ENCODE measurements around the gene SCAP.

The SCAP gene

DNA sequence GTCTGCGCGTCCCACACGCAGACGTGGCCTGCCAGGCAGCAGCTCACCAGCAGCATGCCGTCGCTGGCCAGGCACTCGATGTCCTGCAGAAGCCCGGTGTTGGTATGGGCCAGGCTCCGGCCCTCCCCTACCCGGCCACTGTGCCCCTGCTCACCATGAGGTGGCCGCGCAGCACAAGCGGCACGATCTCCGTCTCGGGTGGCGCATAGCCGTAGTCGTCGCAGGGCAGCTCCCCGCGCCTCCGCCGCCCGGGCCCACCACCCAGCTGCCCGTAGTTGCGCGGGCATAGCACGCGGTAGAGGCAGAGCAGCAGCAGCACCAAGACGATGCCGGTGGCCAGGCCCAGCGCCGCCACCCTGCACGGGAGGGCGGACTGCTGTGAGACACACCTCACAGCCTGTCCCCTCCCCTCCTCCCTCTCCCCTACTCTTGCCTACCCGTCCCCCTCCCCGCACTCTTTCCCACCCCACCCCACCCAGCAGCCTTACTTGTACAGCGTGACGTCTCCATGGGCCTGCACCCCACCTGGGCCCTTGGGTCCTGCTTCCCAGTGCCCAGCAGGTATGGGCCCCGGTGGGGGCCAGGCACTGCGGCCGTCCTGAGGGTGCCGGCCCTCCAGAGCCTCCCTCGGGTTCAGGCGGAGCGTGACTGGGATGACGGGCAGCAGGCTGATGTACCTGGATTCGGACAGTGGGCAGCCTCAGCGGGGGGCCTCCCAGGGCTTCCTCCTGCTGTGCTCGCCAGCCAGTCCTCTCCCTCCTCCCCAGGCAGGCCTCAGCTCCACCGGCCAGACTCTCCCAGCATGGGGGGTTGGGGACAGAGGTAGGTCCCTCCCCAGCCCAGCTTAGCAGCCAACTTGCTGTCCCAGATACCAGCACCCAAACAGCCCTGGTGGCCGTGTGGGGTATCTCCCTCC lies 57.3 kb downstream of the SCAP start:
- Mint-ChIP-seq H3K27ac (no peak overlapping the region), H3K4me1 (peaks cover 5% of the 10 kb centered on the region), H3K9me3 (no peaks in the 10 kb centered on the region), H3K36me3 (ENCODE audit: low read depth) (peaks cover 40% of the 10 kb centered on the region), H3K4me3 (no peak overlapping the region), H3K27me3 (ENCODE audit: low read depth) (no peaks in the 10 kb centered on the region)
- TF ChIP-seq, protein P1, sequence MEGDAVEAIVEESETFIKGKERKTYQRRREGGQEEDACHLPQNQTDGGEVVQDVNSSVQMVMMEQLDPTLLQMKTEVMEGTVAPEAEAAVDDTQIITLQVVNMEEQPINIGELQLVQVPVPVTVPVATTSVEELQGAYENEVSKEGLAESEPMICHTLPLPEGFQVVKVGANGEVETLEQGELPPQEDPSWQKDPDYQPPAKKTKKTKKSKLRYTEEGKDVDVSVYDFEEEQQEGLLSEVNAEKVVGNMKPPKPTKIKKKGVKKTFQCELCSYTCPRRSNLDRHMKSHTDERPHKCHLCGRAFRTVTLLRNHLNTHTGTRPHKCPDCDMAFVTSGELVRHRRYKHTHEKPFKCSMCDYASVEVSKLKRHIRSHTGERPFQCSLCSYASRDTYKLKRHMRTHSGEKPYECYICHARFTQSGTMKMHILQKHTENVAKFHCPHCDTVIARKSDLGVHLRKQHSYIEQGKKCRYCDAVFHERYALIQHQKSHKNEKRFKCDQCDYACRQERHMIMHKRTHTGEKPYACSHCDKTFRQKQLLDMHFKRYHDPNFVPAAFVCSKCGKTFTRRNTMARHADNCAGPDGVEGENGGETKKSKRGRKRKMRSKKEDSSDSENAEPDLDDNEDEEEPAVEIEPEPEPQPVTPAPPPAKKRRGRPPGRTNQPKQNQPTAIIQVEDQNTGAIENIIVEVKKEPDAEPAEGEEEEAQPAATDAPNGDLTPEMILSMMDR (IDR thresholded peaks at IDR 0.05; ENCODE audit: unreplicated experiment in 3 of 3), result no peak

DNA sequence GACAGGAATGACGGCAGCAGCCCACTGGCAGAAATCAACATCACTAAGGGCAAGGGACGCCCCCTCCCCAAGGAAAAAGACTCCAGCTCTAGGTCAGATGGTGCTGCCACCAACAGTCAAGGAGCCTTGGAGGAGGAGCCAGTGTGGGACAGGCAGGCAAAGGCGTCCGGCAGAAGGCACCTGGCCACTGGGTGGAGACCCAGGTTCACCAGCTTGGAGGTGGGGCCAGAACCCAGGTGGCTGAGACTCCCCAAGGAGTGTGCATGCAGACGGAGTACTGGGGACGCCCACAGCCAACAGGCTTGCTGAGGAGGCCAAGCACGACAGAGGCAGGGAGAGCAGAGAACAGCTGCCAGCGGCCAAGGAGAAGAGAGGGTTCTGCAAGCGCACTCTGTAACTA lies 59.7 kb downstream of the SCAP start:
- Mint-ChIP-seq H3K4me1 (peaks cover under 1% of the 10 kb centered on the region), H3K9me3 (no peaks in the 10 kb centered on the region), H3K27ac (no peak overlapping the region)

DNA sequence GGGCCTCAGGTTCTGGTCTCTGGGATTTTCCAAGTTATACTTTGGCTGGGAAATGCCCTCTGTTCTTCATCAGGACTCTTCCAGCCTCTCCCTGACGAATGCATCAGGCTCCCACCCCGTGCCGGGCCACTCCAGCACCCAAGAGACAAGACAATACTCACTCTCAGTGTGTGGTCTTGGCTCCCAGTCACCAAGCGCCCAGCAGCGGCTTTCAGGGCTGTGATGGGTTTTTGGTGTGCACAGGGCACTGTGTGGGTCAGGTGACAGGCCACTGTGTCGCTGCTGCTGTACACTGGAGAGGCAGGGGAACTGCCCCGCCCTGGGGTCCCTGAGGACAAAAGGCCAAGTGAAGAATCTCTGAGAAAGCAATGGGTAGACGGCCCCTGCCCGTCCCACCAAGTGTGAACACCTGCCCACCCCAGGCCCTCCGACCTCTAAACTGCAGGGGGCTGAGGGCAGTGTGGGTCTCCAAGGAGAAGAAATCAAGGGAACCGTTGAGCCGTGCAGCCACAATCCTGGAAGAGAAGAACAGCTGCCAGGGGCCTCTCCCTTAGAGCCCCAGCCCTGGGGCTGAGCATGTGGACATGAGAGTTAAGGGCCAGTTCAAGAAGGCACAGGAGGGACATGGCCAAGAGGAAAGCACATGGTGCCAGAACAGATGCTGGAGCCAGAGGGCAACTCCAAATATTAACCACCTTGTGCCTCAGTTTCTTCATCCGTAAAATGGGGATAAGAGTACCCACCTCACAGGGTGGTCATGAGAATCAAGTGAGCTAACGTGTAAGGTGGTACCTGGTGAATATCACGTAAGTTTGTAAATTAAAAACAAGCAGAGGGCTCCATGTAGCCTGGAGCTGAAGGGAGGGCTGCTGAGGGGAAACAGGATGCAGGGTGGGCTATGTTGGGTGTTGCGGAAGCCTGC lies 60.8 kb downstream of the SCAP start:
- H3K36me3 Mint-ChIP-seq (ENCODE audit: low read depth), result peaks cover 40% of the 10 kb centered on the region

More for the DNA sequence above, 59.7 kb downstream of the SCAP start:
- H3K4me3 Mint-ChIP-seq, result no peak overlapping the region
- peaks cover 42% of the 10 kb centered on the region for H3K36me3 Mint-ChIP-seq (ENCODE audit: low read depth)
- TF ChIP-seq, protein P1 (IDR thresholded peaks at IDR 0.05; ENCODE audit: unreplicated experiment in 3 of 3), result no peak
- no peaks in the 10 kb centered on the region for H3K27me3 Mint-ChIP-seq (ENCODE audit: low read depth)

DNA sequence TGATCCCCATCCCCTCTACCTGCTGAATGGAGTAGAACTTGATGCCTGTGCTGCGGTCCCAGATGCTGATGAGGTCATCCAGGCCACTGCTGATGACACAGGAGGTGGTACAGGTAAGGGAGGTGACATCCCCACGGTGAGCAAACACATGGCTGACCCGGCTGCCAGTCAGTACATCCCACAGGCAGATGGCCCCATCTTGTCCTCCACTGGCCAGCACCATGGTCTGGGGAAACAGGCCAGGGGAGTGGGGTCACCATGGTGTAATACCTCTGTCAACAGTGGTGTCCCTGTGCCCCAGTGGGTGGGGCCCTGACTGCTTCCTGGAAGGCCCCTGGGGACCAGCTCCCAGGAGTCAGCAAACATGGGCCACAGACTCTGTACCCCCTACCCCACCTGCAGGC lies 61.6 kb downstream of the SCAP start:
- Mint-ChIP-seq H3K4me1 (no peaks in the 10 kb centered on the region), H3K27ac (no peak overlapping the region), H3K9me3 (no peaks in the 10 kb centered on the region), H3K4me3 (no peak overlapping the region), H3K36me3 (ENCODE audit: low read depth) (peaks cover 39% of the 10 kb centered on the region), H3K27me3 (ENCODE audit: low read depth) (no peaks in the 10 kb centered on the region)
- TF ChIP-seq, protein P1 (IDR thresholded peaks at IDR 0.05; ENCODE audit: unreplicated experiment in 3 of 3), result no peak

More for the DNA sequence above, 60.8 kb downstream of the SCAP start:
- TF ChIP-seq, protein P1 (IDR thresholded peaks at IDR 0.05; ENCODE audit: unreplicated experiment in 3 of 3), result no peak
- H3K27ac Mint-ChIP-seq, result peak overlapping the region in 1 of 3 experiments; percentile 41
- no peak overlapping the region for H3K4me3 Mint-ChIP-seq
- H3K9me3 Mint-ChIP-seq, result no peaks in the 10 kb centered on the region
- no peaks in the 10 kb centered on the region for H3K27me3 Mint-ChIP-seq (ENCODE audit: low read depth)
- no peaks in the 10 kb centered on the region for H3K4me1 Mint-ChIP-seq

DNA sequence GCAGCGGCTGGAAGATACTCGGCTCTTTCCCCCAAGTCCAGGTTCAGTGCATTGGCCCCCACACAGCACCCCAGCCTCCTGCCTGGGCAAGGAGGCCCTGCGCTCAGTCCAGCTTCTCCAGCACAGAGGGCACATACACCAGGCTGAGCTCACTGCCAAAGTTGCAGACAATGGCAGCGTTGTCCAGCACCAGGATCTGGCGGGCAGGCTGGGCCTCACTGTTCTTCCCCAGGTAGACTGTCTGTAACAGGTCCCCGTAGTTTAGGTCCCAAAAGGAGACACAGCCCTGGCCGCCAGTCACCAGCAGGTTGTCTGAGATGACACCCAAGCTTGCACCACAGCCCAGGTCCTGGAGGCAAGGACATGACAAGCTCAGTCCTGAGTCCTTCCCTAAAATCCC lies 62.0 kb downstream of the SCAP start:
- peaks cover 35% of the 10 kb centered on the region for H3K36me3 Mint-ChIP-seq (ENCODE audit: low read depth)
- no peaks in the 10 kb centered on the region for H3K9me3 Mint-ChIP-seq
- no peak overlapping the region for H3K4me3 Mint-ChIP-seq
- TF ChIP-seq, protein P1 (IDR thresholded peaks at IDR 0.05; ENCODE audit: unreplicated experiment in 3 of 3), result no peak
- no peak overlapping the region for H3K27ac Mint-ChIP-seq
- no peaks in the 10 kb centered on the region for H3K4me1 Mint-ChIP-seq
- no peaks in the 10 kb centered on the region for H3K27me3 Mint-ChIP-seq (ENCODE audit: low read depth)
